Measurements from ENCODE around the gene RPL21.
A peak's percentile ranks its signal among the peaks of the same experiment; 100 is the strongest.

Gene RPL21

DNA sequence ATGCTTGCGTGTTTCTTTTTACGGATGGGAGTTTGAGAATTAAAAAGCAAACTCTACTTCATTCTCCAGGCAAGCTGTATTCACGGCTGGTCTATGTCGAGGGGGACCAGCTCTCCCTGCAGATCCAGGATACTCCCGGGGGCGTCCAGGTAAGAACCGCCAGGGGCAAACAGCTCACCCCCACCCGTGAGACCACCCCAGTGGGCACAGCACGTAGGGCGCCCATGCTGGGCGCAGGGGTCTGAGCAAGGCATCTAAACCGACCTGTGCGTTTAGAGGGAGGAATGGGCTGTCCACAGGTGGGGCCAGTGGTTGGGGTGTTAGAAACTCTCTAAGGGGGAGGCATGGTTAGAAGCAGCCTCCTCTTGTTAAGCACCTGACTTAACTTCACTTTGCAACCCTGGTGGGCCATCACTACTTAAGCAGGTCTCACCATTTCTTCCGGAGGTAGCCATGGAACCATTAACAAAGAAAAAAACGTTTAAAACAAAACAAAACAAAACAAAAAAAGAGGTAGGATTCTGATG, 20.3 kb downstream of the RPL21 start:
- Histone ChIP-seq H3K27ac (ENCODE audit: low read depth, low read length) (no peak overlapping the region), H3K9ac (ENCODE audit: low read depth, low read length) (no peak overlapping the region), H3K27me3 (ENCODE audit: control insufficient read depth, insufficient read depth, low read length) (peaks cover 24% of the 10 kb centered on the region), H3K4me3 (ENCODE audit: low read depth, low read length) (peak overlapping the region; percentile 72), H3K36me3 (ENCODE audit: control insufficient read depth, insufficient read depth, low read length) (no peaks in the 10 kb centered on the region), H3K4me1 (ENCODE audit: control insufficient read depth, insufficient read depth, low read length) (peaks cover 7% of the 10 kb centered on the region; the same call in 1 of the 2 replicates), H3K9me3 (ENCODE audit: control insufficient read depth, insufficient read depth, low read length) (no peaks in the 10 kb centered on the region)

DNA sequence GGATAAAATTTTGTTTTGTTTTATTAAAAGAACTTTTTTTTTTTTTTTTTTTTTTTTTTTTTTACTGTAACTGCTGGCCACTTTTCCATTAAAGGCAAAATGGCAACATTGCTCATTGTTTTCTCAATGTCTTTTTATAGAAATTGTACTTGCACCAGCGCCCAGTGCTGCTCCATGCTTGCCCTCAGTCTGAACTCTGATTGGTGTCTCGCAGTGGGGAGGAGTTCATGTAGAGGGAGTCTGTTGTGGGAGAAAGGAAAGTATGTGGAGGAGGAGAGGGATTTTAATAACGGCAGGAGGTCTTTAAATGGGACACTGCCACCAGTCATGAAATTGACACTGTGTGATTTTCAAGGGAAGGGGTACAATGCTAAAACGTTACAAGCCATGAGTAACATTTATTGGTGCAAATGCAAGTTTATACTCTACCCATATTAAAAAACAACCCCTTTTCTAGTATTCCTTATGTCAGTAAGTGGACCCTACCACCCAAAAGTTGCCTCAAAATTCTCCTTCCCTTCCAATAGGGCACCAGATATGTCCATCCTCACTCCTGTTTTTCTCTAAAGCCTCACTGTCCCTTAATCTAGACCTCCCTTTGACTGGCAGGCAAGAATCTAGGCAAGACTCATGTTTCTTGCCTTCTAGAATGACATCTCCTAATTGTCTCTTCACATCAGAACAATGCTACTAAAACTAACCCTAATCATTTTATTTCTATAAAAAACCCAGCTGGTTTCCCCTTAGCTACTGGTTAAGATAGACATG, 22.5 kb downstream of the RPL21 start:
- Histone ChIP-seq H3K9ac (ENCODE audit: low read depth, low read length) (no peak overlapping the region), H3K27ac (ENCODE audit: low read depth, low read length) (no peak overlapping the region), H3K9me3 (ENCODE audit: control insufficient read depth, insufficient read depth, low read length) (no peaks in the 10 kb centered on the region), H3K36me3 (ENCODE audit: control insufficient read depth, insufficient read depth, low read length) (no peaks in the 10 kb centered on the region), H3K4me3 (ENCODE audit: low read depth, low read length) (no peak overlapping the region), H3K4me1 (ENCODE audit: control insufficient read depth, insufficient read depth, low read length) (peaks cover 7% of the 10 kb centered on the region; the same call in 1 of the 2 replicates), H3K27me3 (ENCODE audit: control insufficient read depth, insufficient read depth, low read length) (peaks cover 24% of the 10 kb centered on the region)

DNA sequence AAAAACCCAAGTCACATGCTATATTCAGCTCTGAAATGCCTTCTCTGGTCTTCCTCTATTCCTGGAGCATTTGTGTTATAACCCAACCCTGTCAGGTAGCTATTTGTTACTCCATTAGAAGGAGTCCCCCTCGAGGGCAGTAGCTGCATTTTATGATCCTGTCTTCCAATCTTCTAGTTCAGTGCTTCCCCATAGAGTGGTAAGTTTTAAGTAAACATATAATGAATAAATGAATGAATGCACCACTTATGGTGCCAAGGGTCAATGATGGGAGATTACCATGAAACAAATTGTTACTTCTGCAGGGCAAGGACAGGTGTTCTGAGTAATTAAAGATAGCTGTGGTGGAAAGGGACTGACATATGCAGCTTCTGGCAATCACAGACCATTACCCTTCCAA, 23.3 kb downstream of the RPL21 start:
- Histone ChIP-seq H3K4me1 (ENCODE audit: control insufficient read depth, insufficient read depth, low read length) (peaks cover 11% of the 10 kb centered on the region; the same call in 1 of the 2 replicates), H3K4me3 (ENCODE audit: low read depth, low read length) (no peak overlapping the region), H3K27me3 (ENCODE audit: control insufficient read depth, insufficient read depth, low read length) (peaks cover 18% of the 10 kb centered on the region), H3K36me3 (ENCODE audit: control insufficient read depth, insufficient read depth, low read length) (no peaks in the 10 kb centered on the region), H3K9ac (ENCODE audit: low read depth, low read length) (no peak overlapping the region), H3K27ac (ENCODE audit: low read depth, low read length) (no peak overlapping the region), H3K9me3 (ENCODE audit: control insufficient read depth, insufficient read depth, low read length) (no peaks in the 10 kb centered on the region)

DNA sequence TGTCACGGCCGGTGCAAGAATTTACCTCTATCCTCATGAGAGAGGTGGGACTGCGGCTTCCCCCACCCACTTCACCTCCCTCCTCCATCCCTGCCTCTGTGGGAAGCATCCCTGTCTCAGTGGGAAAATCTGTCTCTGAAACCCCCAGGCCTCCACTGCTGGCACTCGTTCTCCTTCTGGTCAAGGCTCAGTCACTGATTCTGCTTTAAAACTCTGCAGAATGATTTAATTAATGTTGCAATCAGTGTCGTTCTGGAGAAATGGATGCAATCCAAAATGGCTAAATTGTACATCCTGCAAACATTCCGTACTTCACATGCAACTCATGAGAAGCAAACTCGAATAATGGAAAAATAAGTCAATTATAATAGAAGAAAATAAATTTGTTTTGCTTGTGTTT, 24.8 kb downstream of the RPL21 start:
- H3K4me1 ChIP-seq (ENCODE audit: control insufficient read depth, insufficient read depth, low read length), result peaks cover 19% of the 10 kb centered on the region; the same call in 1 of the 2 replicates
- H3K27me3 ChIP-seq (ENCODE audit: control insufficient read depth, insufficient read depth, low read length), result peaks cover 13% of the 10 kb centered on the region
- H3K9ac ChIP-seq (ENCODE audit: low read depth, low read length), result no peak overlapping the region
- no peaks in the 10 kb centered on the region for H3K36me3 ChIP-seq (ENCODE audit: control insufficient read depth, insufficient read depth, low read length)
- no peak overlapping the region for H3K4me3 ChIP-seq (ENCODE audit: low read depth, low read length)
- no peak overlapping the region for H3K27ac ChIP-seq (ENCODE audit: low read depth, low read length)
- no peaks in the 10 kb centered on the region for H3K9me3 ChIP-seq (ENCODE audit: control insufficient read depth, insufficient read depth, low read length)

DNA sequence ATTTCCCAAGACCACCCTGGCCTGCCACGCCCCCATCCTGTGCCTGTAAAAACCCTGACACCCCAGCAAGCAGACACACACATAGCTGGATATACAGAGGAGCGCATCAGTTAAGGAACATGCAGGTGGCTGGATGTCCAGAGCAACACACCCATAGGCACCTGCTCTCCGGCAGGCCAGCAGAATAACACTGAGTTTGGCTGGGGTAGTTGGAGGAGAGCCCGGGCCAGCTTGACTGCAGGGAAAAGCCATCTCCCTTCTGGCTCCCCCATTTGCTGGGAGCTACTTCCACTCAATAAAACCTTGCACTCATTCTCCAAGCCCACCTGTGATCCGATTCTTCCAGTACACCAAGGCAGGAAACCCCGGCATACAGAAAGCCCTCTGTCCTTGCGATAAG, 28.1 kb downstream of the RPL21 start:
- H3K36me3 ChIP-seq (ENCODE audit: control insufficient read depth, insufficient read depth, low read length), result no peaks in the 10 kb centered on the region
- peaks cover 12% of the 10 kb centered on the region; the same call in 1 of the 2 replicates for H3K4me1 ChIP-seq (ENCODE audit: control insufficient read depth, insufficient read depth, low read length)
- no peak overlapping the region for H3K27ac ChIP-seq (ENCODE audit: low read depth, low read length)
- no peak overlapping the region for H3K9ac ChIP-seq (ENCODE audit: low read depth, low read length)
- H3K9me3 ChIP-seq (ENCODE audit: control insufficient read depth, insufficient read depth, low read length), result no peaks in the 10 kb centered on the region
- no peak overlapping the region for H3K4me3 ChIP-seq (ENCODE audit: low read depth, low read length)
- H3K27me3 ChIP-seq (ENCODE audit: control insufficient read depth, insufficient read depth, low read length), result no peaks in the 10 kb centered on the region

DNA sequence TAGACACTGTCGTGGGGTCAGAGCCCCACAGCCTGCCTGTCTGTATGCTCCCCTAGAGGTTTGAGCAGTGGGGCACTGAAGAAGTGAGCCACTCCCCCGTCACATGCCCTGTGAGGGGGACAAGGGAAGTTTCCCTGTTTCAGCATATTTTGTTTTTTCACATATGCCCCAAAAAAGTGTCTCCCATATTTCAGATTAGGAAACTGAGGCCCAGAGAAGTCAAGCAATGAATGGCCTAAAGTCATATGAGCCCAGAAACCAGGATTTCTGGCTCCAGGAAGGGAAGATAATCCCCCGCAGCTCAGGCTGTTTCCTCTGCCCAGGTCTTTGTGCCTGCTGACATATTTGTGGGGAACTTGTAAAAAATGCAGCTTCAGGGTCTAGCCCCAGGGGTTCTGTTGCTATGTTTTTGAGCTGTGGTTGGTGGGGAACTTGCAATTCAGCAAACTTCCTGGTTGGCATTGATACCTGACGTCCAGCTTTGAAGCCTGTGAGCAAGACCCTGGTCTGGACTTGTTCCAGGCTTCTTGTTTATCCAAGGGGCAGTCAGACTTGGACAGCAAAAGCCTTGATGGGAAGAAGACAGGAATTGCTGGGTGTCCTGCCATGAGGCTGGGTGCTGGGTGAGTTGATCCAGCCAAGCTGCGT, 28.8 kb downstream of the RPL21 start:
- H3K4me1 ChIP-seq (ENCODE audit: control insufficient read depth, insufficient read depth, low read length), result peaks cover 12% of the 10 kb centered on the region; the same call in 1 of the 2 replicates
- H3K27me3 ChIP-seq (ENCODE audit: control insufficient read depth, insufficient read depth, low read length), result no peaks in the 10 kb centered on the region
- H3K9ac ChIP-seq (ENCODE audit: low read depth, low read length), result no peak overlapping the region
- no peak overlapping the region for H3K27ac ChIP-seq (ENCODE audit: low read depth, low read length)
- no peaks in the 10 kb centered on the region for H3K36me3 ChIP-seq (ENCODE audit: control insufficient read depth, insufficient read depth, low read length)
- no peaks in the 10 kb centered on the region for H3K9me3 ChIP-seq (ENCODE audit: control insufficient read depth, insufficient read depth, low read length)
- H3K4me3 ChIP-seq (ENCODE audit: low read depth, low read length), result no peak overlapping the region

DNA sequence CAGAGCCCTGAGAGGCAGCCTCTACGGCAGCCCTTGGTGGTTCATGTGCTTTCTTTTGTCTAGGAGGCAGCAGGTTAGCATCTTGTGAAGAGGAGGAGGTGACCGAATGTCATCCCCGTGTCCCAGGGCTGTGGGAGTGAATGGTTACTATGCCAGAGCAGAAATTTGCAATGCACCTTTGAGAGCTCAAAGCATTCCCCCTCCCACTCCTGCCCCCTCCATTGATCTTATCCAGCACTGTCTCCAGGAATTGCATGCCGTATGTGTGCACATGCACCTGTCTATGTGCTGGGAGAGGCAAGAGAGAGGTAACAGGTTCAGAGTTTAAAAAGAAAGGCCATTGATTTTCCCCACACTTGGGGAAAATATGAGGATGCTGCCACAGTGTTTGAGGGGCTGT, 29.5 kb downstream of the RPL21 start:
- no peaks in the 10 kb centered on the region for H3K27me3 ChIP-seq (ENCODE audit: control insufficient read depth, insufficient read depth, low read length)
- peaks cover 12% of the 10 kb centered on the region; the same call in 1 of the 2 replicates for H3K4me1 ChIP-seq (ENCODE audit: control insufficient read depth, insufficient read depth, low read length)
- H3K9ac ChIP-seq (ENCODE audit: low read depth, low read length), result no peak overlapping the region
- no peaks in the 10 kb centered on the region for H3K9me3 ChIP-seq (ENCODE audit: control insufficient read depth, insufficient read depth, low read length)
- no peak overlapping the region for H3K4me3 ChIP-seq (ENCODE audit: low read depth, low read length)
- H3K27ac ChIP-seq (ENCODE audit: low read depth, low read length), result no peak overlapping the region
- H3K36me3 ChIP-seq (ENCODE audit: control insufficient read depth, insufficient read depth, low read length), result no peaks in the 10 kb centered on the region

DNA sequence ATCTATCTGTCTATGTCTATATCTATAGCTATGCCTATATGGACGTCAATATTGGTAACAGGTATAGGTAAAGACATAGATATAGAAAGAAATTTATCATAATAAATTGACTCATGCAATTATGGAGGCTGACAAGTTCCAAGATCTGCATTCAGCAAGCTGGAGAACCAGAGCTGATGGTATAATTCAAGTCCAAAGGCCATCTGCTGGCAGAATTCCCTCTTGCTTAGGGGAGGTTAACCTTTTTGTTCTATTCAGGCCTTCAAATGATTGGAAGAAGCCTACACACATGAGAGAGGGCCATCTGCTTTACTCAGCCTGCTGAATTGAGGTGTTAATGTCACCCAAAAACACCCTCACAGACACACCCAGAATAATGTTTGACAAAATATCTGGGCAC, 30.1 kb downstream of the RPL21 start:
- Histone ChIP-seq H3K27me3 (ENCODE audit: control insufficient read depth, insufficient read depth, low read length) (no peaks in the 10 kb centered on the region), H3K9ac (ENCODE audit: low read depth, low read length) (no peak overlapping the region), H3K36me3 (ENCODE audit: control insufficient read depth, insufficient read depth, low read length) (no peaks in the 10 kb centered on the region), H3K9me3 (ENCODE audit: control insufficient read depth, insufficient read depth, low read length) (no peaks in the 10 kb centered on the region), H3K4me1 (ENCODE audit: control insufficient read depth, insufficient read depth, low read length) (peaks cover 12% of the 10 kb centered on the region; the same call in 1 of the 2 replicates), H3K27ac (ENCODE audit: low read depth, low read length) (no peak overlapping the region), H3K4me3 (ENCODE audit: low read depth, low read length) (no peak overlapping the region)

DNA sequence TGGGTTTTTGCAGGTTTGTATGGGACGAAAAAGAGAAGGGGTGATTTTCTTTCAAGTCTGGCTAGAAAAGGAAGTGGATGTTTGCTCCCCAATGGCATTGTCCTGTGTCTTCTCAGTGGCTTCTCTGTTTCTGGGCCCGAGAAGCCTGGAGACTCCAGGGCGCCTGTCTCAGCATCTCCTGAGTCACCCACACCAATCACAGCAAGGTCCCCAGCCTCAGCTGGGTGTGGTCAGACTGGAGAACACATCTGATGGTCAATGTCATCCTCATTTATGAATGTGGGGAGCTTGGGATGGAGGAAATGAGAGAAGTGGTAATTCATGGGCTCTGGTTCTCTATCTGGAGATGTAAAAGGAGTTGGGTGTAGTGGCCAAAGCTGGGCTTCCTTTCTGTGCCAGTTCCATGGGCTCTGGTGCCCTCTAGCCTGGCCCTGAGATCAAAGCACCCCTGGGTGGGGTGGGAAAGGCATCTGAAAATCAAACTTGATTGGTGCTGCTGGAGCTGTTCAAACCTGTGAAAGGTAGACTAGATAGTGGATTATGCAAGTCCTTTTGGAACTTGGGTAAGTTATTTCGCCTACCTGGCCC, 32.6 kb downstream of the RPL21 start:
- H3K4me1 ChIP-seq (ENCODE audit: control insufficient read depth, insufficient read depth, low read length), result peaks cover 12% of the 10 kb centered on the region; the same call in 1 of the 2 replicates
- no peak overlapping the region for H3K9ac ChIP-seq (ENCODE audit: low read depth, low read length)
- H3K9me3 ChIP-seq (ENCODE audit: control insufficient read depth, insufficient read depth, low read length), result no peaks in the 10 kb centered on the region
- H3K27ac ChIP-seq (ENCODE audit: low read depth, low read length), result no peak overlapping the region
- no peaks in the 10 kb centered on the region for H3K36me3 ChIP-seq (ENCODE audit: control insufficient read depth, insufficient read depth, low read length)
- H3K27me3 ChIP-seq (ENCODE audit: control insufficient read depth, insufficient read depth, low read length), result no peaks in the 10 kb centered on the region
- no peak overlapping the region for H3K4me3 ChIP-seq (ENCODE audit: low read depth, low read length)

DNA sequence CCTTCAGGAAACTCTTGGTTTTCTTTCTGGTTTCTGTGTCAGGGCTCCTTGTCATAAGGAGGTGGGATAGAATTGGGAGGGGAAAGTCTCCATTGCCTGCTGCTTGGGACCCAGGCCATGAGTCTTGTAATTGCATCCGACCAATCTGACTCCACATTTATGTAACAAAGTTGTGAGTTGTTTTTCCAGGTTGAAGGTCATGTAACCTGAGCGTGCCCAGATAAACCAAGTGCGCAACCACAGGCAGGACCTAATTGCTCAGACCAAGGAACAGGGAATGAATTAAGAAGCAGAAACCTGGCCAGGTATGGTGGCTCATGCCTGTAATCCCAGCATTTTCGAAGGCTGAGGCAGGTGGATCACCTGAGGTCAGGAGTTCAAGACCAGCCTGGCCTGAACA, 37.0 kb downstream of the RPL21 start:
- H3K36me3 ChIP-seq (ENCODE audit: control insufficient read depth, insufficient read depth, low read length), result no peaks in the 10 kb centered on the region
- H3K4me3 ChIP-seq (ENCODE audit: low read depth, low read length), result no peak overlapping the region
- H3K9ac ChIP-seq (ENCODE audit: low read depth, low read length), result no peak overlapping the region
- no peaks in the 10 kb centered on the region for H3K4me1 ChIP-seq (ENCODE audit: control insufficient read depth, insufficient read depth, low read length)
- H3K27ac ChIP-seq (ENCODE audit: low read depth, low read length), result no peak overlapping the region
- H3K27me3 ChIP-seq (ENCODE audit: control insufficient read depth, insufficient read depth, low read length), result no peaks in the 10 kb centered on the region
- H3K9me3 ChIP-seq (ENCODE audit: control insufficient read depth, insufficient read depth, low read length), result no peaks in the 10 kb centered on the region

Data from HUES48 (cell line).